GM21529 (cell line): Measurements from ENCODE around the gene TMLHE.
"Not testable (repeated sequence)": the region's sequence is repeated elsewhere in the genome, so short reads cannot be mapped to it uniquely, and the experiment has no call there.

Source experiments
- ATAC-seq: cut with Tn5 transposase; IDR thresholded peaks from one replicate; pipeline ENCODE4 v1.9.1; 2021; ENCODE audit not compliant: unreplicated experiment

Gene TMLHE

DNA sequence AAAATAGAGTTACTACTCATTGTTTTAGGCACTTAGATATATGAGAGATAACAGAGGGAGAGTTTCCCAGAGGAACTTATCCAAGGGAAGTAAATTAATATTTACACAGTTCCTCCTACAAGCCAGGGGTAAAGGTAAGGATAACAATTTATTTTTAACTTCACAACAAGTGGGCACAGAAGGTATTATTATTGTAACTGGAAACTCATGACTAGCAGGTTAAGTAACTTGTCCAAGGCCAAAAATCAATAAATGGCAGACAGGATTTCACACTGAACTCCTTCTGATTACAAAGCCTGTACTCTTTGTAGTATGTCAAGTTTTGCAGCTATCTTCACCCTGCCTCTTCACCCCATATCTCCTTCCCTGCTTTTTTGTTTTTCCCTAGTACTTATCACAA is 107.5 kb downstream of the TMLHE start:
- ATAC-seq: no peak

- not testable (repeated sequence) for ATAC-seq
Measured at GRCh38 chrX:155495134-155495533, 117.6 kb downstream of the TMLHE start.

- ATAC-seq: not testable (repeated sequence)
Measured at GRCh38 chrX:155491421-155491820, 121.3 kb downstream of the TMLHE start.

- not testable (repeated sequence) for ATAC-seq
Measured at GRCh38 chrX:155477136-155477535, 135.6 kb downstream of the TMLHE start.

GRCh38 chrX:155466269-155466938 is 146.3 kb downstream of the TMLHE start:
- ATAC-seq: peak; percentile 67

- not testable (repeated sequence) for ATAC-seq
Measured at GRCh38 chrX:155460501-155460900, 152.3 kb downstream of the TMLHE start.

GRCh38 chrX:155458471-155458870 is 154.3 kb downstream of the TMLHE start, which contains the start of gene F8A3:
Gene F8A3, minus strand, starts transcription at chrX:155458620. Its CDS starts 20 bp downstream, at chrX:155458600.
- peak; percentile 75 for ATAC-seq

DNA sequence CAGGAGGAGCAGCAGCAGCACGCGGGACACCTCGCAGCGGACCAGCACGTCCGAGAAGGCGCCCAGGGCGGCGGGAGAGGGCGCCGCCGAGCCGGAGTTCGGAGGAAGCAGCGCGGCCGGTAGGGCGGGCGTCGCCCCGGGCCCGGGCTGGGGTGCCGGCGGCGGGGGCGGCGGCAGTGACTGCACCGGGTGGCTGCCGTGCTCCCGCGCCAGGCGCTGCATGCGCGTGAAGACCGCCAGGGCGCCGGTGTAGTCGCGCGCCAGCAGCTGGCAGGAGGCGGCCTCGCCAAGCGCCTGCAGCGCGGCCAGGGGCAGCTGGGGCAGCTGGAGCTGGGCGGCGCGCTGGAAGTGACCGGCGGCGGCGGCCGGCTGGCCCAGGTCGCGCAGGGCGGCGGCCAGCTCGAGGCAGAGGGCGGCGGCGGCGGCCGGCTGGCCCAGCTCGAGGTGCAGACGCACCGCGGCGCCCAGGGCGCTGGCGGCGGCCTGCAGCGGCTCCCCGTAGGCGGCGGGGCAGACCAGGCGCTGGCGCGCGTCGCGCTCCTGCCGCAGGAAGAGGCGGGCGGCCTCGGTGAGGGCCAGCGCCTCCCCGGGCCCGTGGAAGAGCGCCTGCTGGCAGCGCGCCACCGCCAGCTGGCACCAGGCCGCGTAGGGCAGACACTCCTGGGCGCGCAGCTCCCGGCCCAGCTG is 154.8 kb downstream of the TMLHE start:
- peak; percentile 52 for ATAC-seq

- no peak for ATAC-seq
Measured at GRCh38 chrX:155441097-155441496, 171.7 kb downstream of the TMLHE start.
